Fibroblast of skin of scalp (primary cell): Measurements from ENCODE around the gene FAM114A2.
A peak's percentile ranks its signal among the peaks of the same experiment; 100 is the strongest.

Experiments used
- DNase-seq: peaks from one replicate; pipeline ENCODE4 v3.0.0-alpha.2; 2013

FAM114A2 gene

GRCh38 chr5:153981905-153982605 is 56.7 kb downstream of the FAM114A2 start:
- no peak for DNase-seq

- DNase-seq, result no peak
These were observed 59.5 kb downstream of the FAM114A2 start for GRCh38 chr5:153979028-153979783.

GRCh38 chr5:153974813-153975163 is 63.9 kb downstream of the FAM114A2 start:
- no peak for DNase-seq

GRCh38 chr5:153974131-153974812 is 64.4 kb downstream of the FAM114A2 start:
- DNase-seq, result peak; percentile 54

- no peak for DNase-seq
These were observed 66.5 kb downstream of the FAM114A2 start for GRCh38 chr5:153972240-153972639.

- no peak for DNase-seq
These were observed 68.2 kb downstream of the FAM114A2 start for GRCh38 chr5:153970496-153970895.

GRCh38 chr5:153969563-153969895 is 69.2 kb downstream of the FAM114A2 start:
- DNase-seq, result no peak

GRCh38 chr5:153968761-153969562 is 69.7 kb downstream of the FAM114A2 start:
- DNase-seq, result no peak

- DNase-seq, result peak; percentile 70
These were observed 73.6 kb downstream of the FAM114A2 start for GRCh38 chr5:153964880-153965645.

GRCh38 chr5:153964191-153964879 is 74.4 kb downstream of the FAM114A2 start:
- DNase-seq, result no peak

GRCh38 chr5:153960269-153961215 is 78.2 kb downstream of the FAM114A2 start:
- peak; percentile 58 for DNase-seq

- DNase-seq, result peak; percentile 96
These were observed 79.4 kb downstream of the FAM114A2 start for GRCh38 chr5:153959134-153959957.

- DNase-seq, result no peak
These were observed 81.5 kb downstream of the FAM114A2 start for GRCh38 chr5:153957205-153957604.

GRCh38 chr5:153953411-153953810 is 85.3 kb downstream of the FAM114A2 start:
- no peak for DNase-seq

- peak; percentile 62 for DNase-seq
These were observed 85.8 kb downstream of the FAM114A2 start for GRCh38 chr5:153952893-153953292.

GRCh38 chr5:153952057-153952456 is 86.7 kb downstream of the FAM114A2 start:
- no peak for DNase-seq

GRCh38 chr5:153941265-153941664 is 97.4 kb downstream of the FAM114A2 start:
- no peak for DNase-seq
